Measurements from ENCODE around the gene SEPTIN10.
A peak's percentile ranks its signal among the peaks of the same experiment; 100 is the strongest.
"Not testable (repeated sequence)": the region's sequence is repeated elsewhere in the genome, so short reads cannot be mapped to it uniquely, and the experiment has no call there.

Gene SEPTIN10

GRCh38 chr2:109613922-109614714, at the start of gene SEPTIN10, which contains the start of gene SOWAHC:
SEPTIN10 (minus strand) TSS chr2:109613966; CDS start chr2:109613827, 139 bp downstream.
SOWAHC (plus strand) TSS chr2:109614364; CDS start chr2:109614490, 126 bp downstream.
- peak; percentile 91 for DNase-seq (ENCODE audit: low spot score)

GRCh38 chr2:109662889-109663288, 49.1 kb upstream of the SEPTIN10 start:
- no peak for DNase-seq (ENCODE audit: low spot score)

DNA sequence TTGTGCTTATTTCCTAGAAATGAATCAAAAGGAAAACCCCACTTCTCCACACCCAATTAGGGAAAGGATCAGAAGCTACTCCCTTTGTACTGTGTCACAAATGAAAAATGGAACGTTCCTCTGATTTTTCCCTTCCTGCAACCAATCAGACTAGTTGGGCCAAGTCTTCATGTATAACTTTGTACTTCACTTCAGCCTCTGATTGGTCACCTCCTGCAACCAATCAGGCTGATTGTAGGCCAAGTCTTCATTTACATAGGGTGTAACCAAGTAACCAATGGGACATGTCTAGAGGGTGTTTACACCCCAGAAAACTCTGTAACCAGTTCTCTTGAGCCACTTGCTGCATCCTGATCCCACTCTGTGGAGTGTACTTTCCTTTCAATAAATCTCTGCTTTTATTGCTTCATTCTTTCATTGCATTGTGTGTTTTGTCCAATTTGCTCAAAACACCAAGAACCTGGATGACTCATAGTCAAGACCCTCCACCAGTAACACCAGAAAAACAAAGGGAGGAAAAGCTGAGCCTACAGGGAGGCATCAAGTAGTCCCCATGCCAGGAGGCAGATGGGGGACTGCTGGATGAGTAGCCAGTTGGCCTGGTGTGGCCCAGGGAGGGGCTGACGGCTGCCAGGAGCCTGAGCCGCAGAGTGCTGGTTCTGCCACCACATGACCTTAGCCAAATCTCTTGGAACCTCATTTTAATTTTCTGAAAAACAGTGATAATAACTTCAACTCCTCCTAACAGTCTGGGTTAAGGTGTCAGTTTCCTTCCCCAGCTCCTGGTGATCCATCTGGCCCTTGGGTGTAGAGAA, 46.5 kb upstream of the SEPTIN10 start:
- no peak for DNase-seq (ENCODE audit: low spot score)

- DNase-seq (ENCODE audit: low spot score) = no peak
These were observed 45.8 kb upstream of the SEPTIN10 start for GRCh38 chr2:109659396-109660045.

DNA sequence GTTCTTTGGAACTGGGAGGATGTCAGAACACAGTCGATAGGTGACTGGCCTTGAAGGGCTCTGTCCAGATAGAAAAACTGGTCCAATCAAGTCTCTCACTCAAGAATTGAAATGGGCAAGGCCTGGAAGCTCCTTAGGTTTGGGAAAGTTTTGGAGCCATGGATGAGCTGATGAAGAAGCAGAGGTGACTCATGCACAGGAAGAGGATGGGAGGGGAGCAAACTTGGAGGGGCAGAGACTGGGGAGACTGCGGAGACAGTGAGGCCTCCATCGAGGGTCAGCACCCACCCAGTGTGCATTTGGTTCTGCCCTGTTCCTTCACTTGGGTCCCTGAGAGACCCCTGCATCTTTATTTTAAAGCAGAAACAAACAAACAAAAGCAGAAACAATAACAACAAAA, 41.5 kb upstream of the SEPTIN10 start:
- DNase-seq (ENCODE audit: low spot score) = no peak

- DNase-seq (ENCODE audit: low spot score) = no peak
These were observed 40.7 kb upstream of the SEPTIN10 start for GRCh38 chr2:109654326-109655050.

DNA sequence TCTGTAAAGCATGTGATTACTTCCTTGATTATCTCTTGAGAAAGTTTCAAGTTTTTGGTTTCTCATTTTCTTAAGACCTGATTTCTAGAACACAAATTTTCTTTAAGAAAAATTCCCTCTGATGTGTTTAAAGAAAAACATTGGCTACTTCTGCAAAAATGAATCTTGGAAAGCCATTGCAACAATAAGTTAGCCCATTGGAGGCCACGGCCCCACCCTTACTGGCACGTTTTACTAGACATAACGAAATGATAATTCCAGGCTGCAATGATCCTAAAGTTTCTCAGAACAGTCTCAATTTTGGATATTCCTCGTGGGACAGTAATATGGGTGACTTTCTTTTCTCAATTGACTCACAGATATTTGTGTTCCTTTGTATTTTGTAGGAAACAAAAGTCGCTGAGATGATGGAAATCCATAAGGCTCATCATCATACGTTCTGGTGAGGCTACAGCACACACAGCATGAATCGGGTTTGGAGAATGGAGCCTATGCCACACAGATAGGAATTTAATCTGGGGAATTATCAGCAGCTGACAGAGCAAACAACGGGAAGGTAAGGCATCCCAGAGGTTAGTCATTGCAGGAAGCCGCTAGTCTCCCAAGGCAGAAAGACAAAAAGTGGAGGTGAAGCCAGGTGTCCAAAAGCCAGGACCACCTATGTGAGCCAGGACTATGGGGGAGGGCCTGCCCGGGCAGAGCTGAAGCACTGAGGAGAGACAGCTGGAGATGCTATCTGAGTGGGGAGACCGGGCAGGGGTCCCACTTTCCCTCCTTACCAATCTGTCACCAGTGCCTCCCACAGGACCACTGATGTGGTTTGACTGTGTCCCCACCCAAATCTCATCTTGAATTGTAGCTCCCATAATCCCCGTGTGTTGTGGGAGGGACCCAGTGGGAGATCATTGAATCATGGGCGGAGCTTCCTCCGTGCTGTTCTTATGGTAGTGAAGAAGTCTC, 36.2 kb upstream of the SEPTIN10 start:
- DNase-seq (ENCODE audit: low spot score) = no peak

DNA sequence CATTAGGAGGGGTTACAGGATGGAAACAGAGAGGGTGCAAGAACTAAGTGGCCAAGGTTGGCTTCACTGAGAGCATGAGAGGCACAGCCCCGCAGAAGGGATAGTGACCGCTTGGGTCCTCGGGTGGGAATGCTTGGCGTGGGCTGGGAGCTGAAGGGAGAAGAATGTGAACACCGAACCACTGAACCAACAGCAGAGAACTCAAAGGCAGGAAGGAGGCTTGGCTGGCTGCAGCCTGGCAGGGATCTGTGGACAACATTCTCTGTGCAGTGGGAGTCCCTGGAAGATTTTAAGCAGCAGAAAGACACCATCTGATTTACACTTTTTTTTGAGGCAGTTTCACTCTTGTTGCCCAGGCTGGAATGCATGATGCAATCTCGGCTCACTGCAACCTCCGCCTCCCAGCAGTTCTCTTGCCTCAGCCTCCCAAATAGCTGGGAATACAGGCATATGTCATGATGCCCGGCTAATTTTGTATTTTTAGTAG, 34.3 kb upstream of the SEPTIN10 start:
- no peak for DNase-seq (ENCODE audit: low spot score)

DNA sequence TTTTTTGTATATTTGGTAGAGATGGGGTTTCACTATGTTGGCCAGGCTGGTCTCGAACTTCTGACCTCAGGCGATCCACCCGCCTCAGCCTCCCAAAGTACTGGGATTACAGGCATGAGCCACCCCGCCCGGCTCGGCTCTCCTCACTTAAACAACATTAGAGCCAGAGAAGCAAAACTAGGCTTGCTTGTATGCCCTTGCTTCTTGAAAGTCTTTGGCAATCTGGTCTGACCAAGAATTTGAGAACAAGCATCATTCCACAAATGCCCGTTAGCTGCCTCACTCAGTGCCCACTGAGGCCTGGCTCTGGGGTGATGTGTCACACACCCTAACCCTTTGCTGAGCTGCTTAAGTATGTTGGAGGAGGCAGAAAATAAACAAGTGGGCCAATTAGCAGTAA, 33.9 kb upstream of the SEPTIN10 start:
- no peak for DNase-seq (ENCODE audit: low spot score)

GRCh38 chr2:109646961-109647360, 33.2 kb upstream of the SEPTIN10 start:
- no peak for DNase-seq (ENCODE audit: low spot score)

DNA sequence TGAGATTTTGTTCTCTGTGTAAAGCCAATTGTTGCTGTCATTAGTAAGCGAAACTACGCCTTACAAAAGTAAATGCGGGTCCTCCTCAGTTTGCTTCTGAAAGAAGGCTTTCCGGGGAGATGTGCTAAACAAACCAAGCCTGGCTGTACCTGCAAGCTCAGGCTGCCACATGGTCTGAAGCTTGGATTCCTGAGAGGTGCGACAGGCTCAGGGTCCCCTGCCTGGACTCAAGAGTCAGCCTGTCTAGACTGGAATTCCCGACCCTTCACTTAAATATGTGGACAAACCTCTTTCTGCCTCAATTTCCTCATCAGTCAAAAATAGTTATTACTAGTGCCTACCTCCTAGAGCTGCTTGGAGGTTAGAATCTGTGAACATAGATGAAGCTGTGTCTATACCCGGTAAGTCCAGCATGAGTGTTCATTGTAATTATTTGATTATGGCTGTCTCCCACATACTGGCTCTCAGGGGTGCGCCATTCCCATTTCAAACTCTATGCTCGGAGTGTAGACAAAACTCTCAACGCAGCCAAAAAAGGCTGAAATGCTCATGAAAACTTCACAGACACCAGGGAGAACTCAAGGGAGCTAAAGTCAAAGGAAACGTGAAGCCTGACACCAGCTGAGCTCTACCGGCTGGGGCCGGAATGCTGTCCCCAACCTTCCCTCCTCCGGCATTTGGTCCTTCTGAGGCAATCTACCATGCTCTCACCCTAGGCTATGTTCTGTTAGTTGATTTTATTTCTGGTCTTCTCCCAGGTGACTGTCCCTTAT, 31.8 kb upstream of the SEPTIN10 start:
- DNase-seq (ENCODE audit: low spot score) = no peak

GRCh38 chr2:109644571-109645275, 31.0 kb upstream of the SEPTIN10 start:
- DNase-seq (ENCODE audit: low spot score) = no peak

DNA sequence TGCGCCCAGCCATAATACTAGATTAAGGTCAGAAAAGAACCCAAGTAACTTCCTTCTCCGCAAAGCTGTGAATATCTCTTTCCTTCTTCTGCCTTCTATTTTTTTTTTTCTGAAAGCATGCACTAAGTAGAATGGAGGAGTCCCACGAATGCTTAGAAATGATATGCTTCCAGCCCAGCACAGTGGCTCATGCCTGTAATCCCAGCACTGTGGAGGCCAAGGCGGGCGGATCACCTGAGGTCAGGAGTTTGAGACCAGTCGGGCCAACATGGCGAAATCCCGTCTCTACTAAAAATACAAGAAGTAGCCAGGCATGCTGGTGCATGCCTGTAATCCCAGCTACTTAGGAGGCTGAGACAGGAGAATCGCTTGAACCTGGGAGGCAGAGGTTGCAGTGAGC, 26.2 kb upstream of the SEPTIN10 start:
- not testable (repeated sequence) for DNase-seq (ENCODE audit: low spot score)

GRCh38 chr2:109638795-109639194, 25.0 kb upstream of the SEPTIN10 start:
- no peak for DNase-seq (ENCODE audit: low spot score)

DNA sequence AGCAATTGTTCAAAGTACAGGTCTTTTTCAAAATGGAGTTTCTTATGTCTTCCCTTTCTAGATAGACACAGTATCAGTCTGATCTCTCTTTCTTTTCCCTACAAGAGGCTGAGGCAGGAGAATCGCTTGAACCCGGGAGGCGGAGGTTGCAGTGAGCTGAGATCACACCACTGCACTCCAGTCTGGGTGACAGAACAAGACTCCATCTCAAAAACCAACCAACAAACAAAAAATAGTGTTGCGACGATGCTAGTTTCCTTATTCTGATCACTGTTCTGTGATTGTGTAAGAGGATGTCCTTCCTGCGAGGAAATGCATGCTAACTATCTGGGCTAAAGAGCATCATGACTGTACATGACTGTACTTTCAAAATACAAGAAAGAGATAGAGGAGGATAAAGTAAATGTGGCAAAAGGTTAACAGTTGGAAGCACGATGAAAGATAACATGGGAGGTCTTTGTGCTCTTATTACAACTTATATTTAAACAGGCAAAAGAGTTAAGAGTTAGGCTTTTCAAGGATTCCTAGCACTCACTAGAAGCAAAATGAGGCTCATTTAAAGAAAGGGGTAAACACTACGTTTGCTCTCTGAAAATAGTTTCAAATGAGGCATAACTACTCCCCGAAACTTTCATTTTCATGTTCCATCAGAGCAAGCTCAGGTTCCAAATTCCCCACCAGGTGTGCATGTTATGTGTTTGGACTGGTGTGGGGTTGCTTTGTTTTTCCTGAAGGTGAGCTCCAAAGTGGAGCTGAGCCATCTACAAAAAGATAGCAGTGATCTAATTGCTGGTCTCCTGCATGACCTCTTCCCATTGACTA, 24.2 kb upstream of the SEPTIN10 start:
- DNase-seq (ENCODE audit: low spot score) = no peak

- DNase-seq (ENCODE audit: low spot score) = no peak
These were observed 22.6 kb upstream of the SEPTIN10 start for GRCh38 chr2:109636317-109636716.

- no peak for DNase-seq (ENCODE audit: low spot score)
These were observed 21.9 kb upstream of the SEPTIN10 start for GRCh38 chr2:109635426-109636304.
